Loucy (cell line): ENCODE measurements around the gene HBQ1.
"Not testable (repeated sequence)": the region's sequence is repeated elsewhere in the genome, so short reads cannot be mapped to it uniquely, and the experiment has no call there.

Experiments used
- H2AFZ ChIP-seq: fragments of 200-600 bp; sonication (generic); 2 replicates; pipeline ENCODE4 v1.6.0; 2016; ENCODE audit warnings: antibody characterized with exemption, mild to moderate bottlenecking, low read length, moderate library complexity
- H3F3A ChIP-seq: fragments of 200-600 bp; 2 replicates; pipeline ENCODE4 v1.6.0; 2016; ENCODE audit warnings: antibody characterized with exemption, low read depth, mild to moderate bottlenecking
- H3K27me3 ChIP-seq: fragments of 200-600 bp; sonication (generic); 2 replicates; pipeline ENCODE4 v1.6.1; 2014; ENCODE audit warnings: low read length, mild to moderate bottlenecking; ENCODE audit not compliant: insufficient read depth, poor library complexity, severe bottlenecking
- H3K36me3 ChIP-seq: fragments of 200-600 bp; sonication (generic); 2 replicates; pipeline ENCODE4 v1.6.1; 2016; ENCODE audit warnings: low read length; ENCODE audit not compliant: insufficient read depth
- H3K4me1 ChIP-seq: fragments of 200-600 bp; sonication (generic); 2 replicates; pipeline ENCODE4 v1.5.1; 2014; ENCODE audit warnings: low read length, mild to moderate bottlenecking; ENCODE audit not compliant: insufficient read depth, poor library complexity, severe bottlenecking
- H3K4me2 ChIP-seq: fragments of 200-600 bp; sonication (generic); 2 replicates; pipeline ENCODE4 v1.6.0; 2014; ENCODE audit warnings: antibody characterized with exemption, low read length, low read depth, mild to moderate bottlenecking; ENCODE audit not compliant: poor library complexity, severe bottlenecking
- H3K4me3 ChIP-seq: fragments of 200-600 bp; sonication (generic); 2 replicates; pipeline ENCODE4 v1.5.1; 2014; ENCODE audit warnings: low read length, mild to moderate bottlenecking, mixed read lengths; ENCODE audit not compliant: poor library complexity, severe bottlenecking
- H3K79me2 ChIP-seq: fragments of 200-600 bp; sonication (generic); 2 replicates; pipeline ENCODE4 v1.6.1; 2014; ENCODE audit warnings: low read length; ENCODE audit not compliant: insufficient read depth
- H3K9ac ChIP-seq: fragments of 200-600 bp; sonication (generic); 2 replicates; pipeline ENCODE4 v1.6.0; 2014; ENCODE audit warnings: mild to moderate bottlenecking, low read depth, low read length, moderate library complexity; ENCODE audit not compliant: poor library complexity, severe bottlenecking
- H3K9me2 ChIP-seq: fragments of 200-600 bp; sonication (generic); replicated peaks from 2 replicates; pipeline ENCODE4 v1.6.1; 2016; ENCODE audit warnings: low read depth, low read length, mixed read lengths
- H3K9me3 ChIP-seq: fragments of 200-600 bp; sonication (generic); 2 replicates; pipeline ENCODE4 v1.6.1; 2014; ENCODE audit warnings: mild to moderate bottlenecking, antibody characterized with exemption, low read length, low read depth; ENCODE audit not compliant: insufficient read depth
- H4K20me1 ChIP-seq: fragments of 200-600 bp; sonication (generic); 2 replicates; pipeline ENCODE4 v1.6.0; 2014; ENCODE audit warnings: antibody characterized with exemption, low read length, mild to moderate bottlenecking; ENCODE audit not compliant: insufficient read depth, poor library complexity, severe bottlenecking
- CTCF ChIP-seq: fragments of 200-600 bp; sonication (generic); conservative IDR thresholded peaks from 2 replicates; pipeline ENCODE4 v1.5.1; 2014; ENCODE audit warnings: mild to moderate bottlenecking, antibody characterized with exemption, low read length
- EZH2phosphoT487 ChIP-seq: fragments of 200-600 bp; IDR thresholded peaks from 2 replicates; pipeline ENCODE4 v1.6.1; 2018; ENCODE audit warnings: antibody characterized with exemption, mild to moderate bottlenecking, moderate library complexity, borderline replicate concordance

HBQ1 gene

GRCh38 chr16:155031-155398, 25.2 kb upstream of the HBQ1 start:
- Histone ChIP-seq H3K4me1 (no peaks in the 10 kb centered on the region), H3K9ac (no peak overlapping the region), H3K9me2 (no peaks in the 10 kb centered on the region), H3K36me3 (no peaks in the 10 kb centered on the region), H3K4me2 (no peak overlapping the region), H3K79me2 (no peaks in the 10 kb centered on the region), H3K27me3 (no peaks in the 10 kb centered on the region), H3F3A (no peaks in the 10 kb centered on the region), H3K4me3 (no peak overlapping the region), H2AFZ (no peak overlapping the region), H3K9me3 (no peaks in the 10 kb centered on the region), H4K20me1 (no peaks in the 10 kb centered on the region)
- TF ChIP-seq CTCF (no peak), EZH2phosphoT487 (no peak)

DNA sequence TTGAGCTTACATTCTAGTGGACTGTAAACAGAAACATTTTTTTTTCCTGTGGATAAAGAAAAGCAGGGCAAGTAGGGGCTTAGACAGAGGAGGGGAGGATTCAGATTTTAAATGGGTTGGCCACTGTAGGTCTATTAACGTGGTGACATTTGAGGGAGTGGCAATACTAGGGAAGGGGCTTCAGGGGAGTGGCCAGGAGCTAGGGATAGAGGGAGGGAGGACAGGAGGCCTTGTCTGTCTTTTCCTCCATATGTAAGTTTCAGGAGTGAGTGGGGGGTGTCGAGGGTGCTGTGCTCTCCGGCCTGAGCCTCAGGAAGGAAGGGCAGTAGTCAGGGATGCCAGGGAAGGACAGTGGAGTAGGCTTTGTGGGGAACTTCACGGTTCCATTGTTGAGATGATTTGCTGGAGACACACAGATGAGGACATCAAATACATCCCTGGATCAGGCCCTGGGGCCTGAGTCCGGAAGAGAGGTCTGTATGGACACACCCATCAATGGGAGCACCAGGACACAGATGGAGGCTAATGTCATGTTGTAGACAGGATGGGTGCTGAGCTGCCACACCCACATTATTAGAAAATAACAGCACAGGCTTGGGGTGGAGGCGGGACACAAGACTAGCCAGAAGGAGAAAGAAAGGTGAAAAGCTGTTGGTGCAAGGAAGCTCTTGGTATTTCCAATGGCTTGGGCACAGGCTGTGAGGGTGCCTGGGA, 21.0 kb upstream of the HBQ1 start:
- no peak overlapping the region for H3K9ac ChIP-seq
- TF ChIP-seq EZH2phosphoT487 (no peak), CTCF (no peak)

GRCh38 chr16:160242-160641, 20.0 kb upstream of the HBQ1 start:
- H3K9ac ChIP-seq, H3K27me3 ChIP-seq, H3K4me1 ChIP-seq, H2AFZ ChIP-seq, H3K9me2 ChIP-seq, H3K4me3 ChIP-seq, H3K79me2 ChIP-seq, H3K36me3 ChIP-seq, H3F3A ChIP-seq, H3K9me3 ChIP-seq, H4K20me1 ChIP-seq, H3K4me2 ChIP-seq: not testable (repeated sequence)

More for the DNA sequence above, 21.0 kb upstream of the HBQ1 start:
- H3F3A ChIP-seq, result no peaks in the 10 kb centered on the region
- no peaks in the 10 kb centered on the region for H4K20me1 ChIP-seq
- H3K27me3 ChIP-seq, result no peaks in the 10 kb centered on the region
- no peak overlapping the region for H3K4me3 ChIP-seq
- no peaks in the 10 kb centered on the region for H3K4me1 ChIP-seq
- H3K36me3 ChIP-seq, result no peaks in the 10 kb centered on the region
- H3K9me2 ChIP-seq, result no peaks in the 10 kb centered on the region
- no peak overlapping the region for H2AFZ ChIP-seq
- no peak overlapping the region for H3K4me2 ChIP-seq
- H3K9me3 ChIP-seq, result no peaks in the 10 kb centered on the region
- no peaks in the 10 kb centered on the region for H3K79me2 ChIP-seq

GRCh38 chr16:160691-161190, 19.5 kb upstream of the HBQ1 start:
- Histone ChIP-seq H3K27me3 (no peaks in the 10 kb centered on the region), H2AFZ (no peak overlapping the region)

More at GRCh38 chr16:160691-161190, 19.5 kb upstream of the HBQ1 start:
- no peak overlapping the region for H3K4me2 ChIP-seq
- H3K4me1 ChIP-seq, result no peaks in the 10 kb centered on the region
- no peak overlapping the region for H3K4me3 ChIP-seq
- no peaks in the 10 kb centered on the region for H4K20me1 ChIP-seq
- no peaks in the 10 kb centered on the region for H3K79me2 ChIP-seq
- TF ChIP-seq EZH2phosphoT487 (no peak), CTCF (no peak)
- no peak overlapping the region for H3K9ac ChIP-seq
- H3K36me3 ChIP-seq, result no peaks in the 10 kb centered on the region
- no peaks in the 10 kb centered on the region for H3F3A ChIP-seq
- no peaks in the 10 kb centered on the region for H3K9me3 ChIP-seq
- H3K9me2 ChIP-seq, result no peaks in the 10 kb centered on the region
